ENCODE data around the gene GNAZ.

Gene GNAZ

GRCh38 chr22:23077627-23078461 is 7.5 kb downstream of the GNAZ start:
- Mint-ChIP-seq H3K27ac (no peak overlapping the region), H3K36me3 (no peaks in the 10 kb centered on the region), H3K4me3 (no peak overlapping the region), H3K4me1 (no peaks in the 10 kb centered on the region), H3K9me3 (no peaks in the 10 kb centered on the region), H3K27me3 (peaks cover 1% of the 10 kb centered on the region)

GRCh38 chr22:23078462-23078787 is 8.1 kb downstream of the GNAZ start:
- Mint-ChIP-seq H3K9me3 (no peaks in the 10 kb centered on the region), H3K27ac (no peak overlapping the region), H3K36me3 (no peaks in the 10 kb centered on the region), H3K27me3 (peaks cover 1% of the 10 kb centered on the region), H3K4me3 (no peak overlapping the region), H3K4me1 (no peaks in the 10 kb centered on the region)

DNA sequence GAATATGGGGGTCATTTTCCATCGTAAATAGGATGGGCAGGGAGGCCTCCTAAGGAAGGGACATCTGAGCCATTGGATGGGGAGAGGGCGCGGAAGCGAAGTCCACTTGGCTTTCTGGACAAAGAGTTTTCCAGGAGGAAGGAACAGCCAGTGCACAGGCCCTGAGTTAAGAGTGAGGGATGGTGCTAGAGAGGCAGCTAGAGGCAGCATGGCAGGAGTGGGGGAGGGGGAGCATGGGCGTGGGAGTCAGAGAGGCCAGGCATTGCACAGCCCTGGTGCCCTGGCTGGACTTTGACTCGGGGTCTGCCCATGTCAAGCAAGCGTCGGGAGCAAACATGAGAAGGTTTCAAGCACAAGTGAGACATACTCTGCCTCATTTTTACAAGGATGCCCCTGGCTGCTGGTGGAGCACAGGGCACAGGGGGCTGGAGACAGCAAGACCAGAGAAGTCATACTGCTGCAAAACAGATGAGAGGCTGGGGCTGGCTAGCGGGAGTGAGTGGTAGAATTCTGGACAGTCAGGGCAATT is 9.0 kb downstream of the GNAZ start:
- Mint-ChIP-seq H3K9me3 (no peaks in the 10 kb centered on the region), H3K4me1 (no peaks in the 10 kb centered on the region), H3K36me3 (no peaks in the 10 kb centered on the region), H3K27ac (peak overlapping the region; percentile 52), H3K27me3 (peaks cover 1% of the 10 kb centered on the region), H3K4me3 (no peak overlapping the region)

DNA sequence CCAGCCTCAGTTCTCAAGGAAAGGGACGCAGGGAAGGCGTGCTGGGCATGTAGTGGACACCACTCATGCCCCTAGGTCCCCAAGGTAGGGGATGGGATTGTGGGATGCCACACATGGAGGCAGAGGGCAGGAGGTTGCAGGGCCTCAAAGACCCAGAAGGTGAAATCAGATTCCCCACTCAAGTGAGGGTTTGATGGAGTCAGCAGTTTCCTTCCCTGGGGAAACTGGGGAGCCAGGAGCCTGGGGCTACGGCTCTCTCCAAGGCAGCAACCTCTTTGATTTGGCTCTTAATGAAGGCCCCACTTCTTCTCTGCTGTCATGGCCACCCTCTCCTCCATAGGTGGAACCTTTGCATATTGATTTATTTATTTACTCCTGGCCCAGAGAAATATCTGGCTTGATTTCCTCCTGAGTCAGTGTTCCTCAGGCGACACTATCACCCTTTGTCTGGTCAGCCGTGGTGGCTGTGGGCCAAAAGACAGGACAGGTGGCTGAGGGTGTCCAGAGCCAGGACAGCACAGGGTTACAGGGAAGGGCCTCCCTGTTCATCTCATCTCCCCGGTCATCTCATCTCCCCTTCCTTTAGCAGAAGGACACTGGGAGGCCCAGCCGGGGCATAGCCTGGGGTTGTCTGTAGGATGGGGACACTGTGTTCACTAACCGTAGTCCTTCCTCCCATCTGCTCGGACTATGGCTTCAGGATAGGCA is 9.6 kb downstream of the GNAZ start:
- H3K27me3 Mint-ChIP-seq = peaks cover 1% of the 10 kb centered on the region
- H3K9me3 Mint-ChIP-seq = no peaks in the 10 kb centered on the region
- H3K27ac Mint-ChIP-seq = peak overlapping the region; percentile 52
- no peak overlapping the region for H3K4me3 Mint-ChIP-seq
- H3K4me1 Mint-ChIP-seq = no peaks in the 10 kb centered on the region
- H3K36me3 Mint-ChIP-seq = no peaks in the 10 kb centered on the region

DNA sequence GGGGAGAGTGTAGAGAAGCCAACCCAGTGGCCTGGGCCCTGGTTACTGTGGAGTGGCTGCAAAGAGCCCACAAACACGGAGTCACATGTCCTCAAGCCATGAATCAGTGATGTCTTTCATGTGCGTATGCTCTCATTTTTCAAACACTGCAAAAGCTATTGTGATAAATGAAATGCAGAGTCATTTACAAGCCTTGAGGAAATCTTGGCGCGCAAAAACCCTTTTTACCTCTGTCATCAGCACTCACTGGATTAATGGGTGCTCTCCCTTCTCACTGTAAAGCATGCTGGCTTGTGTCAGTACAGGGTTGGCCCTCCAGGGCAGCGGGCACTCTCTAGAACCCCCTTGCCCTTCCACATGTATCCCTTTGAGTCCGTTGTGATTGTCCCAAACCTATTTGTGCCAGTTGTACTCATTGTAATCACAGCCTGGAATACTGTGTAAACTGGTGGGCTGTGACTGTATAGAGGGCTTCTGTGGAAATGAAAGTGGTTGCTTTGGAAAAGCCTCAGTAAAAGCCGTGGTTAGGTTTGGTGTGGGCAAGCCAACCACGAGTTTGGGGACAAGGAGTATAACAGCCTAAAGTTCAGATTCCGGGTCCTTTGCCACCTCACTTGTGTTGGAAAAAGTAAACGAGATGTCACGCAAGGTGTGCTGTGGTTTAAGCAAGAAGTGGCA is 10.4 kb downstream of the GNAZ start:
- Mint-ChIP-seq H3K4me3 (no peak overlapping the region), H3K27ac (no peak overlapping the region), H3K9me3 (no peaks in the 10 kb centered on the region), H3K4me1 (no peaks in the 10 kb centered on the region), H3K27me3 (peaks cover 1% of the 10 kb centered on the region), H3K36me3 (no peaks in the 10 kb centered on the region)

DNA sequence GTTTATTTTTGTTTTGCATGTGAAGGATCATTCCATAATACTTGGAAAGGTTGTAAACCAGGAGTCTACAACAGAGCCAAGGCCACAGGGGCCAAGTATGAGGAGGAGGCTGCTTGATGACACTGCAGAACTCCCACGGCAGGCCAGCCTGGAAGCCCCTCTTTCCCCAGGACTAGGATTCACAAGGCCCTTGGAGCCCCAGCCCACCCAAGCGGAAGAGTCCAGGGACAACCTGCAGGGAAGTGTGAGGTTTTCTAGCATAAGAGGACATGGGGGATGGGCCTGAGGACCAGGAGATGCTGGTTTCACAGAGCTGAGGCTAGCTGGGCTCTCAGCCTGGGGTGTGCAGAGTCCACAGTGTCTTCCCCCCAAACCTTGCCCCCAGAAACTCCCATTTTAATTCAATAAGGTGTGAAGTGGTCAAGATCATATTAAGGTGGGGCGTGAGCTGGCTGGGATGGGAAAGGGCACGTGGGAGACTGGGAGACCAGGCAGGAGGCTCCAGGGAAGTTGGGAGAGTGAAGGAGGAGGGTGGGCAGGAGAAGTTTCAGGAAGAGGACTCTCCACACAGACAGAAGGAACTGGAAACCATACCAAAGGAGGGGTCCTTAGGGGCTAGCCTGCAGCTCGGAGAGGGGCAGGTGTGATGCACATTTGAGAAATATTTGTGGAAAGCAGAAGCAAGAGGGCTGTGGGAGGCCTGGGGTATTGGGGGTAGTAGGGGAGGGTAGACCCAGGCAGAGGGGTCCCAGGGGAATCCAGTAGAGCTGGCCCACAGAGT is 12.4 kb downstream of the GNAZ start:
- no peak overlapping the region for H3K4me3 Mint-ChIP-seq
- H3K9me3 Mint-ChIP-seq = no peaks in the 10 kb centered on the region
- H3K4me1 Mint-ChIP-seq = no peaks in the 10 kb centered on the region
- H3K27ac Mint-ChIP-seq = no peak overlapping the region
- no peaks in the 10 kb centered on the region for H3K36me3 Mint-ChIP-seq
- H3K27me3 Mint-ChIP-seq = no peaks in the 10 kb centered on the region

GRCh38 chr22:23083315-23084021 is 13.1 kb downstream of the GNAZ start:
- H3K4me3 Mint-ChIP-seq = no peak overlapping the region

GRCh38 chr22:23084453-23085350 is 14.4 kb downstream of the GNAZ start:
- Mint-ChIP-seq H3K36me3 (no peaks in the 10 kb centered on the region), H3K4me1 (no peaks in the 10 kb centered on the region), H3K27ac (no peak overlapping the region), H3K27me3 (no peaks in the 10 kb centered on the region), H3K4me3 (no peak overlapping the region), H3K9me3 (no peaks in the 10 kb centered on the region)

More at GRCh38 chr22:23083315-23084021, 13.1 kb downstream of the GNAZ start:
- no peaks in the 10 kb centered on the region for H3K4me1 Mint-ChIP-seq
- no peaks in the 10 kb centered on the region for H3K27me3 Mint-ChIP-seq
- H3K27ac Mint-ChIP-seq = no peak overlapping the region
- no peaks in the 10 kb centered on the region for H3K36me3 Mint-ChIP-seq
- no peaks in the 10 kb centered on the region for H3K9me3 Mint-ChIP-seq

GRCh38 chr22:23085351-23085671 is 15.0 kb downstream of the GNAZ start:
- no peak overlapping the region for H3K27ac Mint-ChIP-seq
- H3K36me3 Mint-ChIP-seq = no peaks in the 10 kb centered on the region
- no peaks in the 10 kb centered on the region for H3K27me3 Mint-ChIP-seq
- no peak overlapping the region for H3K4me3 Mint-ChIP-seq
- H3K9me3 Mint-ChIP-seq = no peaks in the 10 kb centered on the region
- no peaks in the 10 kb centered on the region for H3K4me1 Mint-ChIP-seq

- H3K9me3 Mint-ChIP-seq = no peaks in the 10 kb centered on the region
- no peak overlapping the region for H3K27ac Mint-ChIP-seq
- no peaks in the 10 kb centered on the region for H3K4me1 Mint-ChIP-seq
- no peak overlapping the region for H3K4me3 Mint-ChIP-seq
- H3K27me3 Mint-ChIP-seq = no peaks in the 10 kb centered on the region
- H3K36me3 Mint-ChIP-seq = no peaks in the 10 kb centered on the region
These were observed 15.5 kb downstream of the GNAZ start for GRCh38 chr22:23085785-23086184.

- no peaks in the 10 kb centered on the region for H3K27me3 Mint-ChIP-seq
- H3K9me3 Mint-ChIP-seq = no peaks in the 10 kb centered on the region
- no peak overlapping the region for H3K27ac Mint-ChIP-seq
- H3K4me1 Mint-ChIP-seq = no peaks in the 10 kb centered on the region
- H3K36me3 Mint-ChIP-seq = no peaks in the 10 kb centered on the region
- no peak overlapping the region for H3K4me3 Mint-ChIP-seq
These were observed 15.9 kb downstream of the GNAZ start for GRCh38 chr22:23086263-23086662.

DNA sequence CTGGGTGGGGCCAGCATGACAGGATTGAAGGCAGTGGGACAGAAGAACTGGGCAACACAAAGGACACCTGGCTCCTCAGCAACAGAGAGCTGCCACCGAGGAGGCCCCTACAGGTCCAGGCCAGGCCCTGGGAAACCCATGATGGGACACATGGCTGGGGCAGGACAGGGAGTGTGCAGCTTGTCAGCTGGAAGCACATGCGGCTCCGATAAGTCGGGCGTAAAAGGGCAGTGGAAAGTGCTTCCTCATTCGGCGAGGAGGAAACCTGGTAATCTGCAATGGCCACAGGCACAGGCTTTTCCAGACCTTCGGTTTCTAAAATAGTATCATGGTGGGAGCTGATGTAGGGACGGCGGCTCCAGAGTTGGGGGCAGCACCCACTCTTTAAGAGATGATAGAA is 16.5 kb downstream of the GNAZ start:
- Mint-ChIP-seq H3K9me3 (no peaks in the 10 kb centered on the region), H3K27ac (no peak overlapping the region), H3K36me3 (no peaks in the 10 kb centered on the region), H3K4me3 (no peak overlapping the region), H3K4me1 (no peaks in the 10 kb centered on the region), H3K27me3 (no peaks in the 10 kb centered on the region)

GRCh38 chr22:23088199-23088604 is 17.9 kb downstream of the GNAZ start:
- Mint-ChIP-seq H3K9me3 (no peaks in the 10 kb centered on the region), H3K4me3 (no peak overlapping the region), H3K4me1 (no peaks in the 10 kb centered on the region), H3K27ac (no peak overlapping the region), H3K36me3 (no peaks in the 10 kb centered on the region), H3K27me3 (no peaks in the 10 kb centered on the region)

GRCh38 chr22:23089010-23089409 is 18.7 kb downstream of the GNAZ start:
- Mint-ChIP-seq H3K4me1 (no peaks in the 10 kb centered on the region), H3K9me3 (no peaks in the 10 kb centered on the region), H3K27ac (no peak overlapping the region), H3K36me3 (no peaks in the 10 kb centered on the region), H3K4me3 (no peak overlapping the region), H3K27me3 (no peaks in the 10 kb centered on the region)
